Measurements from ENCODE around the gene MYO5C.

- TF ChIP-seq CTCF (conservative IDR thresholded peaks at IDR 0.05; ENCODE audit: low read length), result no peak
- TF ChIP-seq EZH2phosphoT487 (IDR thresholded peaks at IDR 0.05; ENCODE audit: borderline replicate concordance, low read depth, low read length), result no peak
Observed at GRCh38 chr15:52148403-52148802, 147.2 kb downstream of the MYO5C start.

Data from OCI-LY7 (cell line).